Measurements from ENCODE around the gene TAP1.

GRCh38 chr6:32835167-32835893 is 18.2 kb downstream of the TAP1 start:
- TF ChIP-seq TCF7 (IDR thresholded peaks at IDR 0.05; ENCODE audit: borderline replicate concordance) (no peak), POLR2A (conservative IDR thresholded peaks at IDR 0.05) (no peak), ZNF354B (CRISPR knock-in tag; IDR thresholded peaks at IDR 0.05) (no peak), SREBF1 (IDR thresholded peaks at IDR 0.05; ENCODE audit: borderline replicate concordance, low read depth, low read length) (no peak), ZNF384 (IDR thresholded peaks at IDR 0.05; ENCODE audit: low read depth, low read length) (no peak), DPF2 (IDR thresholded peaks at IDR 0.05) (no peak), EP300 (IDR thresholded peaks at IDR 0.05; ENCODE audit: low read length) (no peak), RFX1 (IDR thresholded peaks at IDR 0.05) (no peak), HNRNPLL (IDR thresholded peaks at IDR 0.05; ENCODE audit: low read depth, low read length, poor library complexity, severe bottlenecking) (no peak), POLR2AphosphoS5 (IDR thresholded peaks at IDR 0.05; ENCODE audit: control insufficient read depth, insufficient read depth, low read depth, low read length) (no peak), YY1 (IDR thresholded peaks at IDR 0.05; ENCODE audit: borderline replicate concordance in 1 of 3, control insufficient read depth in 1 of 3, extremely low read depth in 1 of 3, insufficient read depth in 3 of 3, insufficient read length in 1 of 3, insufficient replicate concordance in 2 of 3, low read depth in 1 of 3, low read length in 2 of 3) (no peak)
- TF ChIP-seq, protein P1, sequence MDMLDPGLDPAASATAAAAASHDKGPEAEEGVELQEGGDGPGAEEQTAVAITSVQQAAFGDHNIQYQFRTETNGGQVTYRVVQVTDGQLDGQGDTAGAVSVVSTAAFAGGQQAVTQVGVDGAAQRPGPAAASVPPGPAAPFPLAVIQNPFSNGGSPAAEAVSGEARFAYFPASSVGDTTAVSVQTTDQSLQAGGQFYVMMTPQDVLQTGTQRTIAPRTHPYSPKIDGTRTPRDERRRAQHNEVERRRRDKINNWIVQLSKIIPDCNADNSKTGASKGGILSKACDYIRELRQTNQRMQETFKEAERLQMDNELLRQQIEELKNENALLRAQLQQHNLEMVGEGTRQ (CRISPR knock-in tag; IDR thresholded peaks at IDR 0.05) = no peak
- TF ChIP-seq, protein P2, sequence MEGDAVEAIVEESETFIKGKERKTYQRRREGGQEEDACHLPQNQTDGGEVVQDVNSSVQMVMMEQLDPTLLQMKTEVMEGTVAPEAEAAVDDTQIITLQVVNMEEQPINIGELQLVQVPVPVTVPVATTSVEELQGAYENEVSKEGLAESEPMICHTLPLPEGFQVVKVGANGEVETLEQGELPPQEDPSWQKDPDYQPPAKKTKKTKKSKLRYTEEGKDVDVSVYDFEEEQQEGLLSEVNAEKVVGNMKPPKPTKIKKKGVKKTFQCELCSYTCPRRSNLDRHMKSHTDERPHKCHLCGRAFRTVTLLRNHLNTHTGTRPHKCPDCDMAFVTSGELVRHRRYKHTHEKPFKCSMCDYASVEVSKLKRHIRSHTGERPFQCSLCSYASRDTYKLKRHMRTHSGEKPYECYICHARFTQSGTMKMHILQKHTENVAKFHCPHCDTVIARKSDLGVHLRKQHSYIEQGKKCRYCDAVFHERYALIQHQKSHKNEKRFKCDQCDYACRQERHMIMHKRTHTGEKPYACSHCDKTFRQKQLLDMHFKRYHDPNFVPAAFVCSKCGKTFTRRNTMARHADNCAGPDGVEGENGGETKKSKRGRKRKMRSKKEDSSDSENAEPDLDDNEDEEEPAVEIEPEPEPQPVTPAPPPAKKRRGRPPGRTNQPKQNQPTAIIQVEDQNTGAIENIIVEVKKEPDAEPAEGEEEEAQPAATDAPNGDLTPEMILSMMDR (IDR thresholded peaks at IDR 0.05 in 2 of 3, conservative IDR thresholded peaks at IDR 0.05 in 1 of 3; ENCODE audit: insufficient read depth in 2 of 3, low read depth in 1 of 3, low read length in 3 of 3) = no peak

Data from K562 (cell line).